Astrocyte of the cerebellum (primary cell): ENCODE results near the gene OR6K3.
"Not testable (repeated sequence)": the region's sequence is repeated elsewhere in the genome, so short reads cannot be mapped to it uniquely, and the experiment has no call there.

Source experiments
- DNase-seq: peaks from one replicate; pipeline ENCODE4 v3.0.0-alpha.2; 2011; ENCODE audit warnings: low read depth
- H3K4me3 ChIP-seq: 2 replicates; pipeline ENCODE4 v1.5.1; 2011; ENCODE audit warnings: mild to moderate bottlenecking, low read depth, low read length, moderate library complexity
- CTCF ChIP-seq: IDR thresholded peaks from 2 replicates; pipeline ENCODE4 v1.5.1; 2012; ENCODE audit warnings: low read length, low read depth, moderate library complexity, mild to moderate bottlenecking; ENCODE audit errors: missing control alignments
- in situ Hi-C: cut with HindIII; loops from 2 replicates; pipeline ENCODE4 v1.10.0; 2017; ENCODE audit warnings: low sequenced_read_pairs

OR6K3 gene

GRCh38 chr1:158689875-158690274 is 30.6 kb downstream of the OR6K3 start:
- no peak for DNase-seq
- no peak for TF ChIP-seq CTCF
- in situ Hi-C loops, result no loop called here
- H3K4me3 ChIP-seq, result no peak overlapping the region

- DNase-seq, result no peak
- no peak overlapping the region for H3K4me3 ChIP-seq
- no peak for TF ChIP-seq CTCF
- in situ Hi-C loops, result no loop called here
Measured at GRCh38 chr1:158689110-158689509, 31.4 kb downstream of the OR6K3 start.

- in situ Hi-C loops, DNase-seq: not testable (repeated sequence)
Measured at GRCh38 chr1:158688343-158688742, 32.2 kb downstream of the OR6K3 start.

GRCh38 chr1:158687037-158687436 is 33.5 kb downstream of the OR6K3 start:
- no peak for DNase-seq
- in situ Hi-C loops, result no loop called here
- no peak for TF ChIP-seq CTCF
- no peak overlapping the region for H3K4me3 ChIP-seq

More at GRCh38 chr1:158688343-158688742, 32.2 kb downstream of the OR6K3 start:
- not testable (repeated sequence) for H3K4me3 ChIP-seq

GRCh38 chr1:158686111-158687009 is 34.2 kb downstream of the OR6K3 start, which contains the start of gene SPTA1:
Gene SPTA1 (minus strand): TSS chr1:158686715. CDS start chr1:158686517, 198 bp downstream.
- in situ Hi-C loops, result no loop called here
- no peak within 1 kb of the TSS for H3K4me3 ChIP-seq
- TF ChIP-seq CTCF, result no peak
- DNase-seq, result no peak

- no peak for DNase-seq
- TF ChIP-seq CTCF, result no peak
- in situ Hi-C loops, result no loop called here
- no peak overlapping the region for H3K4me3 ChIP-seq
Measured at GRCh38 chr1:158685085-158685484, 35.4 kb downstream of the OR6K3 start.

GRCh38 chr1:158681606-158682005 is 38.9 kb downstream of the OR6K3 start:
- no peak overlapping the region for H3K4me3 ChIP-seq
- in situ Hi-C loops, result no loop called here
- TF ChIP-seq CTCF, result no peak
- DNase-seq, result no peak
